GM21619 (cell line): Measurements from ENCODE around the gene HOXA6.

Experiments
- ATAC-seq: cut with Tn5 transposase; IDR thresholded peaks from one replicate; pipeline ENCODE4 v1.9.1; 2021; ENCODE audit not compliant: unreplicated experiment

The HOXA6 gene

GRCh38 chr7:27173956-27174873, 26.6 kb upstream of the HOXA6 start, which contains the start of gene HOXA10:
Gene HOXA10 (minus strand): TSS chr7:27174320. CDS start chr7:27174306, 14 bp downstream.
- ATAC-seq: no peak

- ATAC-seq: no peak
These were observed 26.0 kb upstream of the HOXA6 start for GRCh38 chr7:27173511-27173955.

GRCh38 chr7:27172823-27173510, 25.4 kb upstream of the HOXA6 start:
- no peak for ATAC-seq

GRCh38 chr7:27172315-27172774, 24.8 kb upstream of the HOXA6 start:
- no peak for ATAC-seq

GRCh38 chr7:27171637-27172314, 24.2 kb upstream of the HOXA6 start:
- ATAC-seq: no peak

GRCh38 chr7:27171325-27171636, 23.7 kb upstream of the HOXA6 start:
- no peak for ATAC-seq

GRCh38 chr7:27170426-27171324, 23.1 kb upstream of the HOXA6 start:
- ATAC-seq: no peak

GRCh38 chr7:27169658-27170425, 22.3 kb upstream of the HOXA6 start:
- ATAC-seq: no peak

- no peak for ATAC-seq
These were observed 20.8 kb upstream of the HOXA6 start for GRCh38 chr7:27168265-27168947.

GRCh38 chr7:27167916-27168264, 20.3 kb upstream of the HOXA6 start:
- no peak for ATAC-seq

- no peak for ATAC-seq
These were observed 19.2 kb upstream of the HOXA6 start for GRCh38 chr7:27166531-27167505.

GRCh38 chr7:27165996-27166530, 18.5 kb upstream of the HOXA6 start:
- ATAC-seq: no peak

GRCh38 chr7:27165089-27165995, 17.8 kb upstream of the HOXA6 start, which contains the start of gene HOXA9:
Gene HOXA9 (minus strand): TSS chr7:27165537. CDS start chr7:27165457, 80 bp downstream.
- no peak for ATAC-seq

- no peak for ATAC-seq
These were observed 17.0 kb upstream of the HOXA6 start for GRCh38 chr7:27164367-27165088.

GRCh38 chr7:27164045-27164366, 16.4 kb upstream of the HOXA6 start:
- ATAC-seq: no peak
